Stimulated activated CD8-positive, alpha-beta memory T cell treated with anti-CD3 and anti-CD28 coated beads, Interleukin-15, amount 100 ng/mL, for 1 hour (primary cell): ENCODE data around the gene DZANK1.
"Not testable (repeated sequence)": the region's sequence is repeated elsewhere in the genome, so short reads cannot be mapped to it uniquely, and the experiment has no call there.

ENCODE experiments used
- DNase-seq: peaks from one replicate; pipeline ENCODE4 v3.0.0-alpha.2; 2020; ENCODE audit warnings: low read depth

DZANK1 gene

GRCh38 chr20:18466894-18467730 lies at the start of gene DZANK1, which contains the start of gene POLR3F:
TSS of gene DZANK1 (minus strand) at chr20:18467030. CDS start at chr20:18465358, 1,672 bp downstream.
TSS of gene POLR3F (plus strand) at chr20:18467390. CDS start at chr20:18467507, 117 bp downstream.
- DNase-seq = peak; percentile 84

- no peak for DNase-seq
Observed at GRCh38 chr20:18515973-18516372, 49.1 kb upstream of the DZANK1 start.

- DNase-seq = no peak
Observed at GRCh38 chr20:18514127-18514526, 47.3 kb upstream of the DZANK1 start.

DNA sequence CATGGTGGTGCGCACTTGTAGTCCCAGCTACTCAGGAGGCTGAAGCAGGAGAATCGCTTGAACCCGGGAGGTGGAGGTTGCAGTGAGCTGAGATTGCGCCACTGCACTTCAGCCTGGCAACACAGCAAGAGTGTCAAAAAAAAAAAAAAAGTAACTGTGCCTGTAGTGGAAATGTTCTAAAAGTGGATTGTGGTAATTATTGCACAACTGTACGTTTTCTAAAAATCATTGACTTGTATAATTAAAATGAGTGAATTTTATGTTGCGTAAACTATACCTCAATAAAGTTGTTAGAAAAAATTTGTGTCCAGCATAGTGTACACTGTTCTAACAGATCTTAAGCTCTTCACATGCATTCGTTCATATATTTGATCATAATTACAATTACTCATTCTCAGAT lies 46.4 kb upstream of the DZANK1 start:
- DNase-seq = no peak

- no peak for DNase-seq
Observed at GRCh38 chr20:18511571-18511970, 44.7 kb upstream of the DZANK1 start.

DNA sequence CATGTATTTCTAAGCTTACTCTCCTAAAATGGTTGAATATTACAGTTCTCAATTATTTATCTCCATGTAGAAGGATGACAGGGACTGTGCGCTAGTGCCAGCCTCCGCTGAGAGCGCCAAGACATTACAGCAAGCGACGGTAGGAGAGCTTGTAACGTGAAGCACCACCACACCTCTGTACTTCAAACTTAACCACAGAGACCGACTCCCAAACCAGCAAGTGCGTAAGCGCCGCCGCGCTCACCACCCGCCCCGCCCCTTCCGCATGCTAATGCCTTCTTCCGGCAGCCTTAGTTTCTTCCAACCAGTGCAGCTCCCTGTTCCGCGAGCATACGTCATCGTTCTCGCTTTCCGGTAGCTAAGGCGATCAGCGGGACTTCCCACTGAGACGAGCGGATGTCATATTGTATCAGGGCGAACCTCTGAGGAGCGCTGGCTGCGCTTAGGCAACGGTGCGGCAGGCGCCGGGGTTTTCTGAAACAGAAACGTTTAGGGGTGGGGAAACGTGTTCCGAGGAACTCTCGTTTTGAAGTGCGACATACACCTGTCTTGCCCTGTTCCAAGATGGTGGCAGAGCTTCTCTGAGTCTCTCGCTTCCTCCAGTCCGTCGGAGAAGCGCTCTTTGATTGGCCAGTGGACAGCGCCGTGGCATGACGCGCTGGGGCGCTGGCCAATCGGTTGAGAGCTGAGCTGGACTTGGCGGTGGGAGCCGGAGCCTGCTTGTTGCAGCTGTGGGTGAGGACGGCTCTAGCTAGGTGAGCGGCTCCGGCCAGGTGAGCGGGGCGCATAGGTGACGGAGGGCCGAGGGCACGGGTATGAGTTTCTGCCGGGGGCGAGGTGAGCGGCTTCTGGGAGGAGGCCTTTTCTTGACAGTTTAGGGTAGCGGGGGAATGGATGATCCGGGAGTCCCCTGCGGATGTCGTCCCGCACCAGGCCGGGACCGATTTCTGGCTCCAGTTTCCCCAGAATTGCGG lies 40.7 kb upstream of the DZANK1 start, which contains the start of gene SEC23B:
TSS of gene SEC23B (plus strand) at position 723 of the 974 bp plus-strand sequence. CDS start 2,896 bp downstream, outside the sequence.
- DNase-seq = peak; percentile 96

- no peak for DNase-seq
Observed at GRCh38 chr20:18506744-18507143, 39.9 kb upstream of the DZANK1 start.

DNA sequence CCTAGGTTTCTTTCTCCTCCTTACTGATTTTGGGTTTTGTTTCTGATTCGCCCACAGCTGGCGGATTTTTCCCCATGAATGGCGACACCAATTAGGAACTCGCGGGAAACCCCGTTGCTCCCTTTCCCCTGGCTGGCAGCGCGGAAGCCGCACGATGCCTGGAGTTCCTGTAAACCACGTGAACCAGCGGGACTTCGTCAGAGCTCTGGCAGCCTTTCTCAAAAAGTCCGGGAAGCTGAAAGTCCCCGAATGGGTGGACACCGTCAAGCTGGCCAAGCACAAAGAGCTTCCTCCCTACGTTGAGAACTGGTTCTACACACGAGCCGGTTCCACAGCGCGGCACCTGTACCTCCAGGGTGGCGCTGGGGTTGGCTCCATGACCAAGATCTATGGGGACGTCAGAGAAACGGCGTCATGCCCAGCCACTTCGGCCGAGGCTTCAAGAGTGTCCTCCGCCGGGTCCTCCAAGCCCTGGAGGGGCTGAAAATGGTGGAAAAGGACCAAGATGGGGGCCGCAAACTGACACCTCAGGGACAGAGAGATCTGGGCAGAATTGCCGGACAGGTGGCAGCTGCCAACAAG lies 37.7 kb upstream of the DZANK1 start:
- no peak for DNase-seq

GRCh38 chr20:18501672-18502071 lies 34.8 kb upstream of the DZANK1 start:
- DNase-seq = not testable (repeated sequence)

DNA sequence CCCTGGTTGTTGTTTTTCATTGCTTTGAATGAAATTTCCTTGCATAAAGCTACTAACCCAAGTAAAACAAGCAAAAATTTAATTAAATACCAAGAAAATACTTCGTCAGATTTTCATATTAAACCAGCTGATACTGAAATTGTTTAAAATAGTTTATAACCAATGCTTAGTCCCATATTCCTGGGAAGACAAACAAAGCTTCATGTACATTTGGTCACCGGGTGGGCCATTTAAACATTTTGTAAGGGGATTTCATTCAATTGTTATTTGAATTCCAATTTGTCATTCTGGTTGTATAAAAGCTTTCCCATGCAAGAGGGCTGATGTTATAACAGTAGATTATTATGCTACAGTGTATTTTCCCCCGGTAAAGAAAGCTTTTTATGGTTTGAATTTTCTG lies 30.8 kb upstream of the DZANK1 start:
- DNase-seq = no peak

DNA sequence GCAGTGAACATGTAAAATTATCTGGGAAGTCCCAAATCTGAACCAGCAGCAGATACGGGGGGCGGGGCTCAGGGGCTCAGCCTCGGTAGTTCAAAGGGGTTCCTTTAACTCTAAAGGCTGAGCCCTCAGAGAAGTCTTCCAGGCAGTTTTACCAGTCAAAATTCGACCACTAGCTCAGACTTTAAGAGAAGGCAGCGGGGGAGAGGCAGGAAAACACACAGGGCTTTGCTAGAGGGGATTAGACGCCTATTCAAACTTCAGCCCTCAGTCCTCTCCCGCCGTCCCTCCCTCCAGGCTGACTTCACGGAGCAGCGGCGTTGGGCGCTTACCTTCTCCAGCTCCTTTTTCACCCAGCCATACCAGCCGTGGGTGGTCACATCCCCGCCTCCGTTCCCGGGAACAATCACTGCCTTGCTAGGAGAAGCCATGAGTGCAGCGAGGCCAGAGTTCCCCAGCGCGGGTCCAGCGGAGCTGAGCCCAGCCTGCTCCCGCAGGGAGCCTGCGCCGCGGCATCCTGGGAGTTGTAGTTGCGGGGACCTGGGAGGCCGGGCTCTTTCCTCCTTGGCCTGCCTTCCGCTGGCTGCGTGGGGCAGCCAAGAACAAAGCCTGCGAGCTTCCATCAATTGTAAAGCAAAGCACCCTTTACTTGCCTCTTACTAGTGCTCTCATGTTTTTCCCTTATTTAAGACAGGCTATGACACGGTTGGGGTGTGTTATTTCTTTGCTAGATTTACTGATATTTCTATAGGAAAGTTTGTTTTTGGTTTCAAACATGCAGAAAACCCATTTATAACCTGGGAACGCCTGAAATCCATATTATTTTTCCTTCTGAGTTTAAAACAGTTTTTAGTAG lies 30.1 kb upstream of the DZANK1 start, which contains the start of gene RBBP9:
TSS of gene RBBP9 (minus strand) at position 486 of the 853 bp plus-strand sequence. CDS start at position 428, 58 bp downstream.
- DNase-seq = peak; percentile 50

DNA sequence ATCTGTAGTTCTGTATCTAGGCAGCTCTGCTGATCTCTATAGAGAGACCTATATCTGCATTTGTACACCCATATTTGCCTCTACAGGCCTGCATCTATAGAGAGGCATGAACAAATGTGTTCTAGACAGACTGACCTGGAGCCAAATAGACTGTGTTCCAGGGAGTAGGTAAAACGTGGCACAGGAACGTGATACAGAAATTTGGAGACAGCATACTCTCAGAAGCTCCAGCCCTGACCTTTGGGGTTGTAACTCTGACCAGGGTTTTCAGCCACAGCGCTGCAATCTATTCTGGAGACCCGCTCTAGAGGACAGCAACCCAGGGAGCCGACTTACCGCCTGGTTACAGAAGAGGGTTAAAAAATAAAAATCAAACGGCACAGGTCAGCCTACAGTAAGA lies 29.2 kb upstream of the DZANK1 start:
- DNase-seq = no peak

DNA sequence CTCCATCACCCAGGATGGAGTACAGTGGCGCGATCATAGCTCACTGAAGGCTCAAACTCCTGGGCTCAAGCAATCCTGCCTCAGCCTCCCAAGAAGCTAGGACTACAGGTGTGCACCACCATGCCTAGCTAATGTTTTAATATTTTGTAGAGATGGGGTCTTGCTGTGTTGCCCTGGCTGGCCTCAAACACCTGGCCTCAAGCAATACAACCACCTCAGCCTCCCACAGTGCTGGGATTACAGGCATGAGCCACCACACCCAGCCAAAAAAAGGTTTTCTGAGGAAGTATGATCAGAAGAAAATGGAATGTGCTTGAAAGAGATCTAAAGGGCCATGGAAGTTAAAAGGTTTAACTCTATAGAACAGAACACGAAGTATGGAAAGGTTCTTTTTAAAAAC lies 21.5 kb upstream of the DZANK1 start:
- no peak for DNase-seq

DNA sequence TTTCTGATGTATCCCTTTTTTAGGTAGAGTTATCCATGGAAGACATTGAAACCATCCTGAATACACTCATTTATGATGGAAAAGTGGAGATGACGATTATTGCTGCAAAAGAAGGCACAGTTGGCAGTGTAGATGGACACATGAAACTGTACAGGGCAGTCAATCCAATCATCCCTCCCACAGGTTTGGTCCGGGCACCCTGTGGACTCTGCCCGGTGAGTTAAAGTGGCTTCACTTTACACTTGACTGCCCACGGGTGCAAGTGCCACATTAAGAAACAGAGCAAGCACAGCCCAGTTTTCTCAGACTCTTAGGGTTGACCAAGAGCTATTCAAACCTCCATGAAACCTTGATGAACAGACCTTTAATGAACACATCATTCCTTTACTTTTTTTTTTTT lies 14.8 kb upstream of the DZANK1 start:
- DNase-seq = no peak

- DNase-seq = no peak
Observed at GRCh38 chr20:18477821-18478220, 11.0 kb upstream of the DZANK1 start.

DNA sequence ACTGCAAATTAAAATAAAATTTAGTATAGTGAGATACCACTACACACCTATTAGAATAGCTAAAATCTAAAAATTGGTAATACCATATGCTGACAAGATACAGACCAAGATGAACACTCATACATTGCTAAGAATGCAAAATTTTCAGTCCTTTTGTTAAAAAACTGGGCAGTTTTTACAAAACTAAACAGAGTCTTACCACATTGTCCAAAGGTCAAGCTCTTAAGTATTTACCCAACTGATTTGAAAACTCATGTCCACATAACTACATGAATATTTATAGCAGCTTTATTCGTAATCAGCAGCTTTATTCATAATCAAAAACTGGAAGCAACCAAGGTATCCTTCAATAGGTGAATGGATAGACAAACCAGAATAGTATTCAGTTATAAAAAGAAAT lies 10.4 kb upstream of the DZANK1 start:
- DNase-seq = no peak

- no peak for DNase-seq
Observed at GRCh38 chr20:18466574-18466893, 296 bp downstream of the DZANK1 start.

DNA sequence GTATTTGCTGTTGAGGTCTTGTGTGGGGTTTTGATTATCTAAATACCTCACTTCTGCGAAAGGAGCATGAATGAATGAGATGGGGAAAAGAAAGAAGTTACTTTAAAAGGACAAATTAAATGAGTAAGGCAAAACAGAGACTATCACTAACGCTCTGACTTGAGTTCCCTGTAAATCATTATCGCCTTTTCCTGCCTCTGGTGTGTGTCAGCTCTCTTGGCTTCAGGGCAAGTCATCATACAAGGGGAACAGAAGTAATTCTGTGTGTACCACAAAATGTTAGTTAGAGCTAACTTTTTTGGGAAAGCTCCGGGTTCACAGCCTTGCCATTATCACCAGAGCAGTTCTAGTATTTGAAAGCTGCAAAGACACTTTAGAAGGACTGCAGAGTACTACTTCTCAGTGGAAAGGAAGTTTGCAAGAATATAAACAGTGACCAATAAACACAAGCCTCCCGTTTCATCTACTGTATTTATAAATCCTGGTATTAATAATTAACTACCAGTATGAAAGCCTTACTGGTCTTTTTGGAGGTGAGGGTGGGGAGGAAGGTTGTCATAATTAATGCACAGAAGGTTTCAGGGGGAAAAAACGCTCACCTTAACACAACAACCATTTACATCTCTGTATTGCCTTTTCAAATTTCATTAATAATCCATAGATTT lies 1.2 kb downstream of the DZANK1 start:
- DNase-seq = no peak

DNA sequence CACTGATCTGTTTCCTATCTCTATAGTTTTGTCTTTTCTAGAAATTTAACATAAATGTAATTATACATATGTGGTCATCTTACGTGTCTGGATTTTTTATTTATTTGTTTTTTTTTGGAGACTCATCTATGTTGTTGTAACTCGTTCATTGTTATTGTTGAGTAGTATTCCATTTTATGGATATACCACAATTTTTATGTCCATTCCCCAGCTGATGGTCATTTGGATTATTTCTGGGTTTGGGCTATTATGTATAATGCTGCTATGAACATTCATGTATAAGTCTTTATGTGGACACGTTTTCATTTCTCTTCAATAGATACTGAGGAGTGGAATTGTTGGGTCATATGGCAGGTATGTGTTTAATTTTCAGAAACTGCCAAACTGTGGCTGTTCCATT lies 10.2 kb downstream of the DZANK1 start:
- DNase-seq = no peak

- no peak for DNase-seq
Observed at GRCh38 chr20:18443886-18444285, 22.9 kb downstream of the DZANK1 start.

DNA sequence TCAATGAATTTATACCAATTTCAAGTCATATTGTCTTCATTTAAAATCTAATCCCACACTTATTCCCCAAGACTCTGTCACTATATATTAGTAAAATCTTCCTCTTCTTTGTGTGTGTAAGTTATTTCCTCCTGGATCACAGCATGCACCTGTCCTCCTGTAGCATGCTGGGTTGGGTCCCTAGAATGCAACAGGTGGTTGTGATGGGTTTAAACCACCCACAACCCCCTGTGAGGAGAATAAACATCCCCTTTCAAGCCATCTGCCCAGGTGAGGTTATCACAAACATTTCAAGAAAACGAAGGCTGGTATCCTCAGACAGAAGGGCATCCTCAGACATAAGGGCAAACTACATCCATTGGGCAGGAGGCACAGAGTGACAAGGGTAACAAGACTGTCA lies 26.4 kb downstream of the DZANK1 start:
- no peak for DNase-seq
